ENCODE measurements around the gene ARHGAP40. TPM values are rescaled to one million over a fixed set of nuclear protein-coding genes. Genes with fewer than 3 reads are reported as not detected.

ARHGAP40 gene
- total RNA-seq, 1 experiment from 2014 or later: 0.18 TPM

- H3K4me1 ChIP-seq (ENCODE audit: control insufficient read depth, insufficient read depth, low read length): peaks cover 5% of the 10 kb centered on the region
- no peaks in the 10 kb centered on the region for H3K9me3 ChIP-seq (ENCODE audit: control insufficient read depth, insufficient read depth, low read depth, low read length)
- H3K4me3 ChIP-seq (ENCODE audit: low read depth in 2 of 2, low read length in 2 of 2): no peak overlapping the region
- no TSS peak for BruUV-seq (replicated peaks)
- DNase-seq (ENCODE audit: low read depth, low spot score) (no peak), ATAC-seq (no peak)
- peaks cover 9% of the 10 kb centered on the region for H3K27me3 ChIP-seq (ENCODE audit: control insufficient read depth, insufficient read depth, low read length)
- CTCF ChIA-PET: no interaction called here
- TF ChIP-seq CTCF (IDR thresholded peaks at IDR 0.05) (no peak), POLR2AphosphoS5 (IDR thresholded peaks at IDR 0.05; ENCODE audit: low read depth, low read length) (no peak), REST (IDR thresholded peaks at IDR 0.05; ENCODE audit: insufficient read depth in 1 of 2, low read depth in 2 of 2, low read length in 1 of 2) (no peak), TCF7L2 (IDR thresholded peaks at IDR 0.05; ENCODE audit: low read depth, low read length) (no peak), SIN3A (IDR thresholded peaks at IDR 0.05; ENCODE audit: borderline replicate concordance, insufficient read depth, low read depth, low read length) (no peak)
- no peak overlapping the region for H3K27ac ChIP-seq (ENCODE audit: low read length)
- in situ Hi-C loops (cut with HindIII; ENCODE audit: low pct_unique_long_range_greater_than_20kb, low sequenced_read_pairs): no loop called here
- no peaks in the 10 kb centered on the region for H3K36me3 ChIP-seq (ENCODE audit: control insufficient read depth, insufficient read depth, low read length)
- POLR2A ChIA-PET: no interaction called here
- intact Hi-C loops (cut with micrococcal nuclease; ENCODE audit: unreplicated experiment): no loop called here
Observed at GRCh38 chr20:38599410-38599882, 2.2 kb upstream of the ARHGAP40 start.

GRCh38 chr20:38600057-38600456, 1.6 kb upstream of the ARHGAP40 start:
- no peaks in the 10 kb centered on the region for H3K9me3 ChIP-seq (ENCODE audit: control insufficient read depth, insufficient read depth, low read depth, low read length)
- H3K4me1 ChIP-seq (ENCODE audit: control insufficient read depth, insufficient read depth, low read length): peaks cover 5% of the 10 kb centered on the region
- POLR2A ChIA-PET: no interaction called here
- H3K27ac ChIP-seq (ENCODE audit: low read length): no peak overlapping the region
- no peaks in the 10 kb centered on the region for H3K36me3 ChIP-seq (ENCODE audit: control insufficient read depth, insufficient read depth, low read length)
- H3K27me3 ChIP-seq (ENCODE audit: control insufficient read depth, insufficient read depth, low read length): peaks cover 9% of the 10 kb centered on the region
- intact Hi-C loops (cut with micrococcal nuclease; ENCODE audit: unreplicated experiment) (no loop called here), in situ Hi-C loops (cut with HindIII; ENCODE audit: low pct_unique_long_range_greater_than_20kb, low sequenced_read_pairs) (no loop called here)
- no TSS peak for BruUV-seq (replicated peaks)
- CTCF ChIA-PET: no interaction called here
- no peak overlapping the region for H3K4me3 ChIP-seq (ENCODE audit: low read depth in 2 of 2, low read length in 2 of 2)
- no peak for TF ChIP-seq SIN3A (IDR thresholded peaks at IDR 0.05; ENCODE audit: borderline replicate concordance, insufficient read depth, low read depth, low read length)
- no peak for TF ChIP-seq CTCF (IDR thresholded peaks at IDR 0.05)
- TF ChIP-seq TCF7L2 (IDR thresholded peaks at IDR 0.05; ENCODE audit: low read depth, low read length): no peak
- no peak for TF ChIP-seq REST (IDR thresholded peaks at IDR 0.05; ENCODE audit: insufficient read depth in 1 of 2, low read depth in 2 of 2, low read length in 1 of 2)
- TF ChIP-seq POLR2AphosphoS5 (IDR thresholded peaks at IDR 0.05; ENCODE audit: low read depth, low read length): no peak
- no peak for DNase-seq (ENCODE audit: low read depth, low spot score)
- no peak for ATAC-seq
